Adrenal gland (tissue), 5 donors: ENCODE measurements around the gene GTPBP2.

ENCODE experiments used
- CTCF ChIP-seq, 6 experiments: fragments of 450-650 bp in 4 of 6; fragments of 200-600 bp in 2 of 6; sonication (generic) in 1 of 6; IDR thresholded peaks; 1 replicate in 5 of 6; 2 replicates in 1 of 6; pipeline versions ENCODE4 v1.5.1 to v1.8.0; 2016 to 2021; ENCODE audit warnings: antibody characterized with exemption in 6 of 6, mild to moderate bottlenecking in 2 of 6, moderate library complexity in 1 of 6
- POLR2A ChIP-seq, 2 donors: fragments of 450-650 bp; IDR thresholded peaks; one replicate each; pipeline ENCODE4 v1.6.1; 2017; ENCODE audit warnings: antibody characterized with exemption in 2 of 2, mild to moderate bottlenecking in 2 of 2, moderate library complexity in 1 of 2
- donor health status: DM: no; HTN: no; CAD: no.

- TF ChIP-seq POLR2A (IDR thresholded peaks at IDR 0.05) (no peak), CTCF (IDR thresholded peaks at IDR 0.05) (no peak)
Observed at GRCh38 chr6:43570876-43571441, 58.1 kb downstream of the GTPBP2 start.
